Cardiac muscle cell (in vitro differentiated cells and primary cell): ENCODE measurements around the gene FAM234B. TPM values are rescaled to one million over a fixed set of nuclear protein-coding genes. Genes with fewer than 3 reads are reported as not detected.
A peak's percentile ranks its signal among the peaks of the same experiment; 100 is the strongest.

Experiments
- DNase-seq, 2 donors: peaks; one replicate each; pipeline versions ENCODE4 v3.0.0 to v3.0.0-alpha.2; 2010 to 2017; ENCODE audit warnings: low read depth in 1 of 2, low spot score in 1 of 2
- H3K27ac ChIP-seq: fragments of 200-600 bp; sonication (generic); 2 replicates; pipeline ENCODE4 v1.5.1; 2016
- H3K27me3 ChIP-seq: fragments of 200-600 bp; sonication (generic); 2 replicates; pipeline ENCODE4 v1.6.0; 2016; ENCODE audit warnings: control low read depth
- H3K36me3 ChIP-seq: fragments of 200-600 bp; sonication (generic); 2 replicates; pipeline ENCODE4 v1.5.1; 2016; ENCODE audit warnings: control low read depth
- H3K4me1 ChIP-seq: fragments of 200-600 bp; sonication (generic); 2 replicates; pipeline ENCODE4 v1.8.1; 2017; ENCODE audit warnings: low read depth, mild to moderate bottlenecking, mixed run types
- H3K4me3 ChIP-seq: fragments of 200-600 bp; sonication (generic); 2 replicates; pipeline ENCODE4 v1.5.1; 2016; ENCODE audit warnings: mild to moderate bottlenecking
- H3K9me3 ChIP-seq: fragments of 200-600 bp; sonication (generic); 2 replicates; pipeline ENCODE4 v1.5.1; 2017; ENCODE audit warnings: low read depth, mild to moderate bottlenecking, control low read depth
- CTCF ChIP-seq: IDR thresholded peaks from 2 replicates; pipeline ENCODE4 v1.5.1; 2012; ENCODE audit warnings: low read depth, mild to moderate bottlenecking, low read length
- polyA plus RNA-seq: library from polyadenylated mRNA; unstranded; fragments of >200 nt; fragmentation: Nextera tagmentation; extraction: Ambion mirVana; gene quantifications from 2 replicates; pipeline ENCODE4 v1.2.1, GENCODE V29; 2016
- total RNA-seq: library from RNA; depleted of rRNA; stranded (reverse); fragments of >200 nt; gene quantifications from 2 replicates; pipeline ENCODE4 v1.2.3, GENCODE V29; 2016

Gene FAM234B
- total and polyA plus RNA-seq, 2 experiments from 2014 or later: 5.0 to 6.9 TPM

DNA sequence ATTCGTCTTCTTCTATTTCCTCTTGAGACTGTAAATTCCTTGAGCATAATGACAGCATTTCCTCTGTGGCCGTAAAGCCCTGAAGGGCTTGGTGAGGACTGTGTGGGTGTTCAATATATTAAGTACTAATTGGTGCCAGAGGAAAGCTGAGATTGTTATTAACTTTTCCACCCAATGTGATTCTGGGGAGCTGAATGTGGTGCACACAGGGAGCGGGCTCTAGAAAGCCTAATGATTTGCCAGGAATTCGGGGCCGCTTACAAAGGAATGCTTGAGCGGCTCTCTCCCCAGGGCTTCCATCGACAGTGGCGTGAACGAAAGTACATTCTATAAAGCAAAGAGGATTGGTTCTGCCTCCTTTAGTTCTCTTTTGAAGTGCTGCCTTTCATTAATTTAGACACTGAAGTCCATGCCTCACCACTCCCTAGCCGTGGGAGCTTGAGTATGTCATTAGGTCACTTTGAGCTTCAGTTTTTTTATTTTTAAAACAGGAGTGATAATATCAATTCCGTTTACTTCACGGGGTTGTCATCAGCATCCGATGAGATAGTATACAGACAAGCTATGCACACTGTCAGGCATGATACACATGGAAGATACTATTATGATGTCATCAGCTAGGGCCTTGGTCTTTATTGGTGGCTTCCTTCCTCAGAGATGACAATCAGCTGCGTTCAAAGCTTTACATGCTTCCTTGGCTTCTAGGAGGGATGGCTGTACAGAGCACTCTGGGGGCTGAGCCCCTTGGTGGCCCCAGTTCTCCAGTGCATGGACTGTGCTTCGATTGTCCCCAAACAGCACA is 70.3 kb downstream of the FAM234B start:
- Histone ChIP-seq H3K4me1 (no peaks in the 10 kb centered on the region), H3K9me3 (no peaks in the 10 kb centered on the region), H3K4me3 (no peak overlapping the region), H3K27ac (no peak overlapping the region), H3K36me3 (no peaks in the 10 kb centered on the region), H3K27me3 (no peaks in the 10 kb centered on the region)
- no peak for TF ChIP-seq CTCF
- peak in 1 of 2 donors; percentile 54 for DNase-seq

- no peak for TF ChIP-seq CTCF
- Histone ChIP-seq H3K27ac (no peak overlapping the region), H3K4me1 (no peaks in the 10 kb centered on the region), H3K27me3 (no peaks in the 10 kb centered on the region), H3K9me3 (no peaks in the 10 kb centered on the region), H3K36me3 (no peaks in the 10 kb centered on the region), H3K4me3 (no peak overlapping the region)
- no peak for DNase-seq
Observed at GRCh38 chr12:13116259-13116658, 72.1 kb downstream of the FAM234B start.

DNA sequence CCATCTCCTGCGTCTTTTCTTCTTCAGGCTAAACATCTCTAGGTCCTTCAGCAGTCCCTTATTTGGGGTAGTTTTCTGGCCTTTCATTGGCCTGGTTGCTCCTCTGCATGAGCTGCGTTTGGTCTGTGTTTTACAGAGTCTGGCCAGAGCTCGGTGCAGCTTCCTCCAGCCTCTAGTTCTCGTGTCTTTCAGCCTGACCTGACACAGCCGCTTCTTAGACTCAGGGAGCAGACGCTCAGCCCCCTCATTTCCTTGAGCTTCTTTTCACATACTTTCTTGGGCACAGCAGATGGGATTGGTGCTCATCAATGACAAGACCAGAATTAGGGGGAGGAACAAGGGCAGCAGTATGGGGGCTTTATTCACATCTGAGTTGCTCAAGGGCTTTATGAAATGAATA is 72.8 kb downstream of the FAM234B start:
- H3K27ac ChIP-seq: no peak overlapping the region
- H3K4me3 ChIP-seq: no peak overlapping the region
- H3K36me3 ChIP-seq: no peaks in the 10 kb centered on the region
- no peaks in the 10 kb centered on the region for H3K9me3 ChIP-seq
- no peaks in the 10 kb centered on the region for H3K4me1 ChIP-seq
- H3K27me3 ChIP-seq: no peaks in the 10 kb centered on the region
- TF ChIP-seq CTCF: no peak
- DNase-seq: no peak

GRCh38 chr12:13119826-13120225 is 75.6 kb downstream of the FAM234B start:
- Histone ChIP-seq H3K9me3 (no peaks in the 10 kb centered on the region), H3K4me3 (no peak overlapping the region), H3K4me1 (no peaks in the 10 kb centered on the region), H3K27ac (no peak overlapping the region), H3K36me3 (no peaks in the 10 kb centered on the region), H3K27me3 (no peaks in the 10 kb centered on the region)
- DNase-seq: no peak
- TF ChIP-seq CTCF: no peak

DNA sequence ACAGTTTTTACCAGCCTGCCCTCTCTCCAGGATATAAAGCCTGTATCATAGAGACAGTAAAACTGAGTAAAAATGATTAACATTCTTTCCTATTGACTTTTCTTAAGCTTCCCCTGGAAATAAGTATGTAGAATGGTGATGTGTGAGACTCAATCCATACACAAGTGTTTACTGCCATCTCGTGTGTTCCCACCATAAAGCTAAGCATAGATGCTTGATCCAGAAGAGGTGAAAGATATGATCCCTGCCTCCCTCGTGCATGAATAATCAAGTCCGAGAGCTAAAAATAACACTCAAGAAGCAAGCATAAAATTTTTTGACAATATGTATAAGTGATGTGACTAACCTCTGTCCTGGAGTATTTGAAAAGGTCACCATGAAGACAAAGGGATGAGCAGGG is 76.2 kb downstream of the FAM234B start:
- H3K27ac ChIP-seq: no peak overlapping the region
- no peaks in the 10 kb centered on the region for H3K4me1 ChIP-seq
- no peaks in the 10 kb centered on the region for H3K27me3 ChIP-seq
- TF ChIP-seq CTCF: no peak
- no peaks in the 10 kb centered on the region for H3K36me3 ChIP-seq
- H3K4me3 ChIP-seq: no peak overlapping the region
- H3K9me3 ChIP-seq: no peaks in the 10 kb centered on the region
- no peak for DNase-seq
